ENCODE data around the gene ARHGAP15. TPM values are rescaled to one million over a fixed set of nuclear protein-coding genes. Genes with fewer than 3 reads are reported as not detected.

The ARHGAP15 gene
- total and polyA plus RNA-seq, 2 experiments from 2014 or later, result 0.26 TPM; not detected in 1

- TF ChIP-seq, protein P1, sequence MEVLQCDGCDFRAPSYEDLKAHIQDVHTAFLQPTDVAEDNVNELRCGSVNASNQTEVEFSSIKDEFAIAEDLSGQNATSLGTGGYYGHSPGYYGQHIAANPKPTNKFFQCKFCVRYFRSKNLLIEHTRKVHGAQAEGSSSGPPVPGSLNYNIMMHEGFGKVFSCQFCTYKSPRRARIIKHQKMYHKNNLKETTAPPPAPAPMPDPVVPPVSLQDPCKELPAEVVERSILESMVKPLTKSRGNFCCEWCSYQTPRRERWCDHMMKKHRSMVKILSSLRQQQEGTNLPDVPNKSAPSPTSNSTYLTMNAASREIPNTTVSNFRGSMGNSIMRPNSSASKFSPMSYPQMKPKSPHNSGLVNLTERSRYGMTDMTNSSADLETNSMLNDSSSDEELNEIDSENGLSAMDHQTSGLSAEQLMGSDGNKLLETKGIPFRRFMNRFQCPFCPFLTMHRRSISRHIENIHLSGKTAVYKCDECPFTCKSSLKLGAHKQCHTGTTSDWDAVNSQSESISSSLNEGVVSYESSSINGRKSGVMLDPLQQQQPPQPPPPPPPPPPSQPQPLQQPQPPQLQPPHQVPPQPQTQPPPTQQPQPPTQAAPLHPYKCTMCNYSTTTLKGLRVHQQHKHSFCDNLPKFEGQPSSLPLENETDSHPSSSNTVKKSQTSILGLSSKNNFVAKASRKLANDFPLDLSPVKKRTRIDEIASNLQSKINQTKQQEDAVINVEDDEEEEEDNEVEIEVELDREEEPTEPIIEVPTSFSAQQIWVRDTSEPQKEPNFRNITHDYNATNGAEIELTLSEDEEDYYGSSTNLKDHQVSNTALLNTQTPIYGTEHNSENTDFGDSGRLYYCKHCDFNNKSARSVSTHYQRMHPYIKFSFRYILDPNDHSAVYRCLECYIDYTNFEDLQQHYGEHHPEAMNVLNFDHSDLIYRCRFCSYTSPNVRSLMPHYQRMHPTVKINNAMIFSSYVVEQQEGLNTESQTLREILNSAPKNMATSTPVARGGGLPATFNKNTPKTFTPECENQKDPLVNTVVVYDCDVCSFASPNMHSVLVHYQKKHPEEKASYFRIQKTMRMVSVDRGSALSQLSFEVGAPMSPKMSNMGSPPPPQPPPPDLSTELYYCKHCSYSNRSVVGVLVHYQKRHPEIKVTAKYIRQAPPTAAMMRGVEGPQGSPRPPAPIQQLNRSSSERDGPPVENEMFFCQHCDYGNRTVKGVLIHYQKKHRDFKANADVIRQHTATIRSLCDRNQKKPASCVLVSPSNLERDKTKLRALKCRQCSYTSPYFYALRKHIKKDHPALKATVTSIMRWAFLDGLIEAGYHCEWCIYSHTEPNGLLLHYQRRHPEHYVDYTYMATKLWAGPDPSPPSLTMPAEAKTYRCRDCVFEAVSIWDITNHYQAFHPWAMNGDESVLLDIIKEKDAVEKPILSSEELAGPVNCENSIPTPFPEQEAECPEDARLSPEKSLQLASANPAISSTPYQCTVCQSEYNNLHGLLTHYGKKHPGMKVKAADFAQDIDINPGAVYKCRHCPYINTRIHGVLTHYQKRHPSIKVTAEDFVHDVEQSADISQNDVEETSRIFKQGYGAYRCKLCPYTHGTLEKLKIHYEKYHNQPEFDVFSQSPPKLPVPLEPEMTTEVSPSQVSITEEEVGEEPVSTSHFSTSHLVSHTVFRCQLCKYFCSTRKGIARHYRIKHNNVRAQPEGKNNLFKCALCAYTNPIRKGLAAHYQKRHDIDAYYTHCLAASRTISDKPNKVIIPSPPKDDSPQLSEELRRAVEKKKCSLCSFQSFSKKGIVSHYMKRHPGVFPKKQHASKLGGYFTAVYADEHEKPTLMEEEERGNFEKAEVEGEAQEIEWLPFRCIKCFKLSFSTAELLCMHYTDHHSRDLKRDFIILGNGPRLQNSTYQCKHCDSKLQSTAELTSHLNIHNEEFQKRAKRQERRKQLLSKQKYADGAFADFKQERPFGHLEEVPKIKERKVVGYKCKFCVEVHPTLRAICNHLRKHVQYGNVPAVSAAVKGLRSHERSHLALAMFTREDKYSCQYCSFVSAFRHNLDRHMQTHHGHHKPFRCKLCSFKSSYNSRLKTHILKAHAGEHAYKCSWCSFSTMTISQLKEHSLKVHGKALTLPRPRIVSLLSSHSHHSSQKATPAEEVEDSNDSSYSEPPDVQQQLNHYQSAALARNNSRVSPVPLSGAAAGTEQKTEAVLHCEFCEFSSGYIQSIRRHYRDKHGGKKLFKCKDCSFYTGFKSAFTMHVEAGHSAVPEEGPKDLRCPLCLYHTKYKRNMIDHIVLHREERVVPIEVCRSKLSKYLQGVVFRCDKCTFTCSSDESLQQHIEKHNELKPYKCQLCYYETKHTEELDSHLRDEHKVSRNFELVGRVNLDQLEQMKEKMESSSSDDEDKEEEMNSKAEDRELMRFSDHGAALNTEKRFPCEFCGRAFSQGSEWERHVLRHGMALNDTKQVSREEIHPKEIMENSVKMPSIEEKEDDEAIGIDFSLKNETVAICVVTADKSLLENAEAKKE (CRISPR knock-in tag; IDR thresholded peaks at IDR 0.05), result no peak
- no peak for TF ChIP-seq EZH2 (IDR thresholded peaks at IDR 0.05; ENCODE audit: low read depth, unreplicated experiment)
- TF ChIP-seq CREB1 (CRISPR knock-in tag; IDR thresholded peaks at IDR 0.05; ENCODE audit: low read depth), result no peak
- no peak for TF ChIP-seq EZH2phosphoT487 (IDR thresholded peaks at IDR 0.05; ENCODE audit: unreplicated experiment)
- TF ChIP-seq ZNF114 (CRISPR knock-in tag; IDR thresholded peaks at IDR 0.05), result no peak
- TF ChIP-seq, protein P2, sequence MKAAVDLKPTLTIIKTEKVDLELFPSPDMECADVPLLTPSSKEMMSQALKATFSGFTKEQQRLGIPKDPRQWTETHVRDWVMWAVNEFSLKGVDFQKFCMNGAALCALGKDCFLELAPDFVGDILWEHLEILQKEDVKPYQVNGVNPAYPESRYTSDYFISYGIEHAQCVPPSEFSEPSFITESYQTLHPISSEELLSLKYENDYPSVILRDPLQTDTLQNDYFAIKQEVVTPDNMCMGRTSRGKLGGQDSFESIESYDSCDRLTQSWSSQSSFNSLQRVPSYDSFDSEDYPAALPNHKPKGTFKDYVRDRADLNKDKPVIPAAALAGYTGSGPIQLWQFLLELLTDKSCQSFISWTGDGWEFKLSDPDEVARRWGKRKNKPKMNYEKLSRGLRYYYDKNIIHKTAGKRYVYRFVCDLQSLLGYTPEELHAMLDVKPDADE (IDR thresholded peaks at IDR 0.05), result no peak
Measured at GRCh38 chr2:143334837-143335236, 205.6 kb downstream of the ARHGAP15 start (continued).

DNA sequence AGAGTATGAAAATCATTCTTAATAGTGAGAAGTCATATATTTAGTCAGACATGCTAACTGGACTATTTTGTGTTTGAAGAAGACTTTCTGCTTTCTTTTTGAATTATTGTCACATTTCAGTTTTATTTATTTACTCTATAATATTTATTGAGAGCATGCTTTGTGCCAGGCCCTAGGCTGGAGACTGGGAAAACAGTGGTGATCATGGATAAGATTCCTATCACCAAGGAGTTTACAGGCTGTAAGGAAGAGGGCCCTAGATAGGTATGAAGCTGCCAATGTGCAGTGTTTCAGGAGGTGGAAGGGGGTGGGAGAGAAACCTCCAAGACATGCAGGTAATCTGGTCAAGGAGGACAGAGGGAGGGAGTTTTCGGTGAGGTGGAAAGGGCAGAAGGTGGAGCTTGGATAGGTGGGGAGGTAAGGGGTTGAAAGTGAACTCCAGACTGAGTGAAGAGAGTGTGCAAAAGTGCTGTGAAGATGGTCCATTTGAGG, 207.5 kb downstream of the ARHGAP15 start:
- H3K27me3 ChIP-seq (ENCODE audit: insufficient read depth), result no peaks in the 10 kb centered on the region
- ATAC-seq (no peak), DNase-seq (ENCODE audit: low spot score) (no peak)
- no peak overlapping the region for H3K4me2 ChIP-seq
- no peaks in the 10 kb centered on the region for H3K9me2 ChIP-seq (ENCODE audit: insufficient read depth)
- no peak overlapping the region for H3K27ac Mint-ChIP-seq
- H3K79me2 ChIP-seq (replicated peaks; ENCODE audit: insufficient read depth), result no peaks in the 10 kb centered on the region
- no peaks in the 10 kb centered on the region for H3K4me1 ChIP-seq (ENCODE audit: insufficient read depth)
- no peaks in the 10 kb centered on the region for H4K20me1 ChIP-seq (replicated peaks; ENCODE audit: insufficient read depth)
- H3K4me3 ChIP-seq, result no peak overlapping the region
- no peaks in the 10 kb centered on the region for H3K36me3 Mint-ChIP-seq (ENCODE audit: low read depth)
- H3K9me3 Mint-ChIP-seq, result no peaks in the 10 kb centered on the region
- no peak overlapping the region for H2AFZ ChIP-seq
- no peak for TF ChIP-seq REST (IDR thresholded peaks at IDR 0.05; ENCODE audit: unreplicated experiment)
- TF ChIP-seq, protein P3, sequence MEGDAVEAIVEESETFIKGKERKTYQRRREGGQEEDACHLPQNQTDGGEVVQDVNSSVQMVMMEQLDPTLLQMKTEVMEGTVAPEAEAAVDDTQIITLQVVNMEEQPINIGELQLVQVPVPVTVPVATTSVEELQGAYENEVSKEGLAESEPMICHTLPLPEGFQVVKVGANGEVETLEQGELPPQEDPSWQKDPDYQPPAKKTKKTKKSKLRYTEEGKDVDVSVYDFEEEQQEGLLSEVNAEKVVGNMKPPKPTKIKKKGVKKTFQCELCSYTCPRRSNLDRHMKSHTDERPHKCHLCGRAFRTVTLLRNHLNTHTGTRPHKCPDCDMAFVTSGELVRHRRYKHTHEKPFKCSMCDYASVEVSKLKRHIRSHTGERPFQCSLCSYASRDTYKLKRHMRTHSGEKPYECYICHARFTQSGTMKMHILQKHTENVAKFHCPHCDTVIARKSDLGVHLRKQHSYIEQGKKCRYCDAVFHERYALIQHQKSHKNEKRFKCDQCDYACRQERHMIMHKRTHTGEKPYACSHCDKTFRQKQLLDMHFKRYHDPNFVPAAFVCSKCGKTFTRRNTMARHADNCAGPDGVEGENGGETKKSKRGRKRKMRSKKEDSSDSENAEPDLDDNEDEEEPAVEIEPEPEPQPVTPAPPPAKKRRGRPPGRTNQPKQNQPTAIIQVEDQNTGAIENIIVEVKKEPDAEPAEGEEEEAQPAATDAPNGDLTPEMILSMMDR (conservative IDR thresholded peaks at IDR 0.05; ENCODE audit: low read depth in 2 of 2), result no peak
- TF ChIP-seq EZH2phosphoT487 (IDR thresholded peaks at IDR 0.05; ENCODE audit: unreplicated experiment), result no peak
- no peak for TF ChIP-seq CREB1 (CRISPR knock-in tag; IDR thresholded peaks at IDR 0.05; ENCODE audit: low read depth)
- H3F3A ChIP-seq (replicated peaks; ENCODE audit: low read depth), result no peaks in the 10 kb centered on the region
- H3K36me3 ChIP-seq (ENCODE audit: insufficient read depth), result no peaks in the 10 kb centered on the region
- peaks cover 14% of the 10 kb centered on the region; the same call in 2 of the 3 replicates for H3K4me1 Mint-ChIP-seq
- H3K27me3 Mint-ChIP-seq (ENCODE audit: insufficient read depth, low read depth, poor library complexity), result no peaks in the 10 kb centered on the region
- no peak overlapping the region for H3K27ac ChIP-seq (ENCODE audit: low read depth)
- H3K4me3 Mint-ChIP-seq, result no peak overlapping the region

All from GM23338 (cell line).